NB4 (cell line): ENCODE measurements around the gene PARK7.

ENCODE experiments used
- POLR2A ChIP-seq: IDR thresholded peaks from 2 replicates; pipeline ENCODE4 v1.6.1; 2011; ENCODE audit warnings: mild to moderate bottlenecking; ENCODE audit not compliant: insufficient read length; ENCODE audit errors: extremely low read depth
- TF ChIP-seq, protein P1 (sequence below): IDR thresholded peaks from one replicate; pipeline ENCODE4 v1.5.1; 2012; ENCODE audit warnings: low read depth, low read length
- TF ChIP-seq, protein P2 (sequence below): IDR thresholded peaks from 2 replicates; pipeline ENCODE4 v1.6.1; 2011; ENCODE audit warnings: low read depth, low read length

DNA sequence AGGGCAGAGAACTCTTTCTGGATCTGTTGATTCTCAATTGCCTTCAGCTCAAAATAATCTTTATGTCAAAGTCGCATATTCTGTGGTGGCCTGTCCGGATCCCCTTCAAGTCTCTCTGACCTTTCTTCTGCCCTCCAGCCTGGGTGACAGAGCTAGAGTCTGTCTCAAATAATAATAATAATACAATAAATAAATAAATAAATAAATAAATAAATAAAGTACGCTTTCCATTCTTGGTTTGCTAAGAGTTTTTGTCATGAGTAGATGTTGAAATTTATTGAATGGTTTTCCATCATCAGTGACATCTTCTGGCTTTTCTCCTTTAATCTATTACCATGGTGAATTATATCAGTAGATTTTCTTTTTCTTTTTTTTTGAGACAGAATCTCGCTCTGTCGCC, 33.9 kb downstream of the PARK7 start:
- TF ChIP-seq, protein P1, sequence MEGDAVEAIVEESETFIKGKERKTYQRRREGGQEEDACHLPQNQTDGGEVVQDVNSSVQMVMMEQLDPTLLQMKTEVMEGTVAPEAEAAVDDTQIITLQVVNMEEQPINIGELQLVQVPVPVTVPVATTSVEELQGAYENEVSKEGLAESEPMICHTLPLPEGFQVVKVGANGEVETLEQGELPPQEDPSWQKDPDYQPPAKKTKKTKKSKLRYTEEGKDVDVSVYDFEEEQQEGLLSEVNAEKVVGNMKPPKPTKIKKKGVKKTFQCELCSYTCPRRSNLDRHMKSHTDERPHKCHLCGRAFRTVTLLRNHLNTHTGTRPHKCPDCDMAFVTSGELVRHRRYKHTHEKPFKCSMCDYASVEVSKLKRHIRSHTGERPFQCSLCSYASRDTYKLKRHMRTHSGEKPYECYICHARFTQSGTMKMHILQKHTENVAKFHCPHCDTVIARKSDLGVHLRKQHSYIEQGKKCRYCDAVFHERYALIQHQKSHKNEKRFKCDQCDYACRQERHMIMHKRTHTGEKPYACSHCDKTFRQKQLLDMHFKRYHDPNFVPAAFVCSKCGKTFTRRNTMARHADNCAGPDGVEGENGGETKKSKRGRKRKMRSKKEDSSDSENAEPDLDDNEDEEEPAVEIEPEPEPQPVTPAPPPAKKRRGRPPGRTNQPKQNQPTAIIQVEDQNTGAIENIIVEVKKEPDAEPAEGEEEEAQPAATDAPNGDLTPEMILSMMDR = no peak
- TF ChIP-seq, protein P2, sequence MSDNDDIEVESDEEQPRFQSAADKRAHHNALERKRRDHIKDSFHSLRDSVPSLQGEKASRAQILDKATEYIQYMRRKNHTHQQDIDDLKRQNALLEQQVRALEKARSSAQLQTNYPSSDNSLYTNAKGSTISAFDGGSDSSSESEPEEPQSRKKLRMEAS = no peak
- no peak for TF ChIP-seq POLR2A
